Caki2 (cell line): ENCODE results near the gene GPR55. TPM values are rescaled to one million over a fixed set of nuclear protein-coding genes. Genes with fewer than 3 reads are reported as not detected.
A peak's percentile ranks its signal among the peaks of the same experiment; 100 is the strongest.

Experiments used
- DNase-seq: peaks from one replicate; pipeline ENCODE4 v3.0.0-alpha.2; 2015; ENCODE audit warnings: low read depth
- in situ Hi-C: cut with HindIII; loops from 2 replicates; pipeline ENCODE4 v1.10.0; 2016; ENCODE audit warnings: low sequenced_read_pairs, low pct_unique_long_range_greater_than_20kb, mixed read lengths
- total RNA-seq: library from RNA; depleted of rRNA; stranded (reverse); fragments of >200 nt; shearing (Covaris generic); gene quantifications from 2 replicates; pipeline ENCODE4 v1.2.3, GENCODE V29; 2014; ENCODE audit warnings: low replicate concordance

The GPR55 gene
- total RNA-seq, 1 experiment from 2014 or later = 0.03 TPM

GRCh38 chr2:230953845-230954244 lies 28.8 kb upstream of the GPR55 start:
- in situ Hi-C loops = no loop called here
- DNase-seq = peak; percentile 42

GRCh38 chr2:230952226-230952956 lies 27.3 kb upstream of the GPR55 start:
- in situ Hi-C loops = no loop called here
- no peak for DNase-seq

DNA sequence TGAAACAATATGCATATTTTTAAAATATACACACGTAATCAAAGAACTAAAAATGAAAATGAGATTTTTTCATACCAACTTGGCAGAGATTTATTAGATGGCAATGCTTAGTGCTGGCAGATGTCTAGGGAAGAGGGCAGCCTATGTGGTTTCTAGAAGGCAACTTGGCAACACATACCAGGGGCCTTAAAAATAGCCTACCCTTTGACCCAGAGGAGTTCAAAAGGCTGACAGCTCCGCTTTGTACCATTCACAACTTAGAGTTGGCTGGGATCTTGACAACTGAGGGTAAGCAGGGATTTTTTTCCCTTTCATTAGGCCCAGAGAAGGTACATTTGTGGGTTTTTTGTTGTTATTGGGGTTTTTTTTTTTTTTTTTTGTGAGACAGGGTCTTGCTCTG lies 26.4 kb upstream of the GPR55 start:
- no peak for DNase-seq
- in situ Hi-C loops = no loop called here

GRCh38 chr2:230950874-230951339 lies 25.9 kb upstream of the GPR55 start:
- DNase-seq = no peak
- in situ Hi-C loops = no loop called here

GRCh38 chr2:230949966-230950873 lies 25.2 kb upstream of the GPR55 start:
- in situ Hi-C loops = no loop called here
- no peak for DNase-seq

GRCh38 chr2:230947908-230948365 lies 22.9 kb upstream of the GPR55 start:
- DNase-seq = no peak
- in situ Hi-C loops = no loop called here

- in situ Hi-C loops = no loop called here
Observed at GRCh38 chr2:230947235-230947576, 22.2 kb upstream of the GPR55 start.

DNA sequence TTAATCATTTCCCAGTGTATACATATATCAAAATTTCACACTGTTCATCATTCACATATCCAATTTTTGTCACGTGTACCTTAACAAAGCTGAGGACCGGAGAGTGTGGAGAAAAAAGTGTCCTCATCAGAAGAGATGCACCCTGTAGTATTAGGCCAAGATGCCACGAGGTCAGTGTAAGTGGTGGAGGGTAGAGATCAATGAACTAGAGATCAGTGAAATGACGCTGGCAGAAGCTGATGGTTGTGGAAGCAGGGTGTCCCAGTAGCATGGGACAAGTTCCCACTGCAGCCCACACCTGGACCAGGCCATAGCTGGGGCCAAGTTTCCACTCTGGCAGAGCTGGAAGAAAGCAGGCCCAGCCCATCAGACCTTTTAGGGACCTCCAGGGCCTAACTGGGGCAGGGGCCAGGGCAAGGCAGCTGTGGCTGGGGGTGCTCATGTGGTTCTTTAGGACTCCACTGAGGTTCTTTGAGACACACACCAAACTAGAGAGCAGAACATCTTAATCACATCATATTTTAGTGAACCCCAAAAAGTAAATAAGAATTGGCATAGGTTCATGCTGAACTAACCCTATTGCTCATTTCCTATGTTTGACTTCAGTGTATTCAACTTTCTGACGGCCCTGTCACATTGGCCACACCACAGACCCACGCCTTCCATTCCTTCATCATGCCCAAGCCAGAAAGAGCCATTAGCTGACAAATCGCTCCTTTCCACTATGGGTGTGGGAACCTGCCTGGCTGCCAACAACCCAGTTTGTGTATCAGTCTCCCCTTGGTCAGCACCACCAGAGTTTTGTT lies 21.6 kb upstream of the GPR55 start:
- in situ Hi-C loops = no loop called here
- DNase-seq = no peak

More at GRCh38 chr2:230947235-230947576, 22.2 kb upstream of the GPR55 start:
- no peak for DNase-seq

DNA sequence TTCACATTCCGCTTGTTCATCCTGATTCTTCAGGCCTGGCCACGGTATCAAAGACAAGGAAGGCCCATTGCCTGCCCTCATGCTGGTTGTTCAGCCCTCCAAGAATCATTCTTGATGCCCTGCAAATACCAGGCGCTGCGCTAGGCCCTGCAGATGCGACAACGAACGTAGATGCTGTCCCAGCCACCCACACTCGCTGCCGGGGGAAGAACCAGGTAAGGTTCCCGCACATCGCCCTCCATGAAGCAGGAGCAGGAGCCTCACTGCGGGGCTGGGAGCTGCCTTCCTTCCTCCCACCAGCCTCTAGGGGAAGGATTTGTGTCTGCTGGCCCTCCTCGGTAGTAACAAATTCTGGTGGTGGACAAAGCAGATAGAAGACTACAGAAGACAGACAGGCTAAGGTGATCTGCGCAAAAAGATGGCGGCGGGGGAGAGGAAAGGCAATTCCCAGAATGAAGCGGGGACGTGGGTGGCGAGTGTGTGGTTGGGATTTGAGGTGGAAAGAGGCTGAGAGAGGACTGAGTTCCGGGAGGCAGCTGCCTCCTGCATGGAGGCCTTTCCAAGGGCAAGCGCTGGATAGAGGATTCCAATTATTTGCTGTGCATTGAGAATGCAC lies 19.8 kb upstream of the GPR55 start:
- in situ Hi-C loops = no loop called here
- DNase-seq = no peak

GRCh38 chr2:230944123-230944653 lies 19.1 kb upstream of the GPR55 start:
- in situ Hi-C loops = no loop called here
- DNase-seq = no peak

GRCh38 chr2:230942920-230943896 lies 18.2 kb upstream of the GPR55 start:
- in situ Hi-C loops = no loop called here
- DNase-seq = no peak

GRCh38 chr2:230942371-230942770 lies 17.3 kb upstream of the GPR55 start:
- in situ Hi-C loops = no loop called here
- no peak for DNase-seq

GRCh38 chr2:230941202-230942180 lies 16.4 kb upstream of the GPR55 start:
- no peak for DNase-seq
- in situ Hi-C loops = no loop called here

GRCh38 chr2:230940471-230940815 lies 15.4 kb upstream of the GPR55 start:
- in situ Hi-C loops = no loop called here

GRCh38 chr2:230939691-230940470 lies 14.8 kb upstream of the GPR55 start:
- in situ Hi-C loops = no loop called here
- no peak for DNase-seq

More at GRCh38 chr2:230940471-230940815, 15.4 kb upstream of the GPR55 start:
- DNase-seq = no peak
